ENCODE results near the gene ATXN10.

Gene ATXN10

DNA sequence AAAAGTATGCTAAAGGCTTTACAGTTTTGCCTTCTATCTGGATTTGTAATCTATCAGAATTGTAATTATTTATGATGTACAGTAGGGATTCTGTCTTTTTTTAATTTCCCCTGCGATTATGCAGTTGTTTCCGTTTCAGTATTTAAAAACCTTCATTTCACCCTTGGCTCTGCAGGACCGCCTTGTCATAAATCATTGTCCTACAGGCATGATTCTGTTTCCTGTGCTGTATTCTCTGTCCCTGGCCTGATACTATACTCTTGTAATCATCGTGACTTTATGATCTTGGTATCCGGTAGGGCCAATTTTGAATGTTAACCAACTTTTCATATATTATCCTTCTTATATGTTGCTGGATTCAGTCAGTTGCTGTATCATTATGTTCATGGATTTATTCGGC is 151.7 kb downstream of the ATXN10 start:
- no peak for DNase-seq (ENCODE audit: low read depth in 2 of 2)

DNA sequence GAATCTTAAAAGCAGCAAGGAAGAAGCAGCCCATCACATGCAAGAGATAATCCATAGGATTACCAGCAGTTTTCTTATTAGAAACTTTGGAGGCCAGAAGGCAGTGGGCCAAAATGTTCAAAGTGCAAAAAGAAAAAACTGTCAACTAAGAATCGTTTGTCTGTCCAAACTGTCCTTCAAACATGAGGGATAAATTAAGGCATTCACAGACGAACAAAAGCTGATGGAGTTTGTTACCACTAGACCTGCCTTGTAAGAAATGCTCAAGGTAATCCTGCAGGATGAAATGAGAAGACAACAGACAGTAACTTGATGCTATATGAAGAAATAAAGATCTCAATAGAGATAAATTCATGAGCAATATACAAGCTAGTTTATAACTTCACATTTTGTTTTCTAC is 154.9 kb downstream of the ATXN10 start:
- no peak for DNase-seq (ENCODE audit: low read depth in 2 of 2)

DNA sequence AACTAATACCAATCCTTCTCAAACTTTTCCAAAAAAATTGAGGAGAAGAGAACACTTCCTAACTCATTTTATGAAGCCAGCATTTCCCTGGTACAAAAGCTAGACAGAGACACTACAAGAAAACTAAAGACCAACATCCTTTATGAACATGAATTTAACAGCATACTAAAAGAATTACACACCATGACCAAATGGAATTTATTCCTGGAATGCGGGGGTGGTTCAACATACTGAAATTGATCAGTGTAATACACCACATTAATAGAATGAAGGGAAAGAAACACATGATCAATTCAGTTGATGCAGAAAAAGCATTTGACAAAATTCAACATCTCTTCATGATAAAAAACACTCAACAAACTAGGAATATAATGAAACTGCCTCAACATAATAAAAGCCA is 157.2 kb downstream of the ATXN10 start:
- no peak for DNase-seq (ENCODE audit: low read depth in 2 of 2)

DNA sequence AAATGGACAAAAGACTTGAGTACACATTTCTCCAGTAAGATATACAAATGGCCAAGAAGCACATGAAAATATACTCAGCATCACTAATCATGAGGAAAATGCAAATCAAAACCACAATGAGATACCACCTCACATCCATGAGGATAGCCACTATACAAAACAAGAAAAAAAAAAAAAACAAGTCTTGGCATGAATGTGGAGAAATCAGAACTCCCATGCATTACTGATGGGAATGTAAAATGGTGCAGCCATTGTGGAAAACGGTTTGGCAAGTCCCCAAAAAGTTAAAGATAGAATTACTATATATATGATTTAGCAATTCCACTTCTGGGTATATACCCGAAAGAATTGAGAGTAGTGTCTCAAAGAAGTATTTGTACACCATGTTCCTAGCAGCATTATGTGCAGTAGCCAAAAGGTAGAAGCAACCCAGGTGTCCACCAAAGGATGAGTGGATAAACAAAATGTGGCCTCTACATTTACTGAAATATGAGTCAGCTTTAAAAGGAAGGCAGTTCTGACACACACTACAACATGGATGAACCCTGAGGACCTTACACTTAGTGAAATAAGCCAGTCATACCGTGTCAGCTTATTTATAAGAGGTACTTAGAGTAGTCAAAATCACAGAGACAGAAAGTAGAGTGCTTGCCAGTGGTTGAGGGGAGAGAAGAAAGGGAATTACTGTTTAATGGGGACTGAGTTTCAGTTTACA is 159.1 kb downstream of the ATXN10 start:
- DNase-seq (ENCODE audit: low read depth in 2 of 2), result no peak

DNA sequence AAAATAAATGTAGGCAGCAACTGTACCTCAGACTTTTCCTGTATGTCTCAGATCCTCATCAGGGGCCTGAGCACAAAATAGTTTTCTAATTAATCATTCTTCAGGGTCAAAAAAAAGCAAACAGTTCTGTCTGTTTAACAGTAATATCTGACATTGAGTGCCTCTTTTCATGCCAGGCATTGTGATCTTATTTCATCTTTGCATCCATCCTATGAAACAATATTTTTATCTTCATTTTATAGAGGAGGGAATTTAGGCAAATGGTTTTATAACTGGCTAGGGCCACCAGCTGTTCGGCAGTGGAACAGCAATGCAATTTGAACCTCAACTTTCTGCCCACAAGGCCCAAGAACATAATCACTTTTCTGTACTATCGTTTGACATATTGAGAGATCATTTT is 159.8 kb downstream of the ATXN10 start:
- DNase-seq (ENCODE audit: low read depth in 2 of 2), result no peak

DNA sequence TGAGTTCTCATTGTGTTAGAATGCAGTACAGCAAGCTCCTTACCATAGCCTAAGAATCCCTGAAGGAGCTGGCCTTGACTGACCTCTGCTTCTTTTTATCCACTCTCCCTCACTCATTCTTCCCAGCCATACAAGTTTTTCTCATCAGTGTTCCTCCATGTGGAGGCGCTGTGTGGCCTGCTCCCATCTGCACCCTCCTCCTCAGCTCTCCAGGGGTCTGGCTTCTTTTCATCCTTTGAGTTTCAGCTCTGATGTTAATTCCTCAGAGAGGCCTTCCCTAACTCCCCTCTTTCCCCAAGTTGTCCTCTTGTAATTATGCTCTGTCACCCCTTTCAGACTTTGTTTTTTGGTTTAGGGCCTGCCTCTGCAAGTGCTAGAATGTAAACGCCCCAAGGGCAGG is 160.5 kb downstream of the ATXN10 start:
- DNase-seq (ENCODE audit: low read depth in 2 of 2), result no peak

DNA sequence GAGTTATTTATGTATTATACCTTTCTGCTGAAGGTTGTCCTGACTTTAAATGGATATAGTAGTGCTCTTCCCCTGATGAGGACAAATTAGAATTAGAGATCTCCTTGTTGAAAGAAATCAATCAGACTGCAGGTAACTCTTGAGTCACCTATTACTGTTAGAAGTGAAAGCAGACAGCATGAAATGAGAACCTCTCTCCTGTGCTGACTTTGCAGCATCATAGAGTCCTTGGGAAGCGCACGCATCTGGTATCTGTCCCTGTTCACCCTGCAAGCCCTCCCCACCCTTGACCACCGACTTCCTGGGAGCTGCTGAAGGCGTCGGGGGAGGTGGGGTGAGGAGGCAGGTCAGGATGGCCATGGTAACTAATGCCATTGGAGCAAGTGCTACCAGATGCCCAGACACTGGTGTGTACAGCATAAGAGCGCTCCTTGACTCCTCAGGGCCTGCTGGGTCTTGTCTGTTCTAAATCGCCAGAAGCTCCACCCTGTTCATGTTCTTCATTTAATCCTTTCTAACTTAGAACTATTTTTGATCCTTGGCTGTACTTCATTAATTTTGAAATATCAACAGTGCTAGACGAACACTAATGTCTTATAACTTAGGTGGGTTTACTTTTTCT is 161.4 kb downstream of the ATXN10 start:
- DNase-seq (ENCODE audit: low read depth in 2 of 2), result no peak

DNA sequence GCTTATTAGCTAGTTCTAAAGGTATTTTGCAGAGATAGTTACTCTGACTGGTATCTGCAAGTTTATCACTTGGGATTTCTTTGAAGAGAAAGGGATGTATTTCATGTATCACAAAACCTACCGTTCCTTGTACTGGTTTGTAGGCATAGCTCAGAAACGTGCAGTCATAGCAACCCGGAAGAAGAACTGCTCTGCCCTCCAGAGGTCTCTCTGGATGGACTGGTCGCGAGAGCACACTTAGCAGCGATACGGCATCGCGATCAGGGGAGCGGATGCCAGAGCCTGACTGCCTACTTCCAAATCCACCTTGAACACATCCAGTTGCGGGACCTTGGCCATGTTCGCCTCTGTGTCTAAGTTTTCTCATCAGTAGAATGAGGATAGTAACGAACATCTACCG is 162.0 kb downstream of the ATXN10 start:
- no peak for DNase-seq (ENCODE audit: low read depth in 2 of 2)

DNA sequence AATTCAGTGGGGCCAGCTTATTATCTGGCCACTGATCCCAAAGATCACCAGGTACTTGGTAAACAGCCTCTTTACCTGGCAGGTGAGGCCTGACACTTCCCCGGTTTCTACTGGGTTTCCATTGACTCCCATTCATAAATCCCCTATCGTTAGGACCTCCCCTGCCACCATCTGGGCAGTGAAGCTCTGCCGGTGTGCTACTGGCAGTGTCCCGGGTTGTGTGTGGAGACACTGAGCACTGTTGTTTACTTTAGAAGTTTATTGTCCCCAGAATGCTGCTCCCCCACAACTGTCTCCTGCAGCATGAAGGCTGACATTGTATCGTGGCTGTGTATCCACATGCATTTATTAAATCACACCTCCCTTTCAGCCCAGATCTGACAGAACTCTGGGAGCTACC is 162.6 kb downstream of the ATXN10 start:
- no peak for DNase-seq (ENCODE audit: low read depth in 2 of 2)

DNA sequence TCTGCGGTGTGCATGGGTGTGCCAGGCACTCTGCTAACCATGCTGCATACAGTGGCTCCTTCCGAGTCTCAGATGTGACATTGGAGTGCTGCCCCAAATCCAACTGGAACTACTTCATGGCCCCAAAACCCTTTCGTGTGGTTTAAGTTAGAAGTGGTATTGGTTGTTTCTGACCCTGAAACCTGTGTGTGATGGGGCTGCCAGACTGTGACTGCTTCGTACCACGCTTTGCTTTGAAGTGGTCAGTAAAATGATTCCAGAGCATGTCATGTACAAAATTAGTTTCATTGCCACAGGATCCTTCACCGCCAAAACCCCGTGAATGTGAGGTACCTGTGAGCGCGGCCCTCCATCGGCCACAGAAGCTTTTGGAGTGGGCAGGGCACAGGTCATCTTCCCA is 163.2 kb downstream of the ATXN10 start:
- no peak for DNase-seq (ENCODE audit: low read depth in 2 of 2)

DNA sequence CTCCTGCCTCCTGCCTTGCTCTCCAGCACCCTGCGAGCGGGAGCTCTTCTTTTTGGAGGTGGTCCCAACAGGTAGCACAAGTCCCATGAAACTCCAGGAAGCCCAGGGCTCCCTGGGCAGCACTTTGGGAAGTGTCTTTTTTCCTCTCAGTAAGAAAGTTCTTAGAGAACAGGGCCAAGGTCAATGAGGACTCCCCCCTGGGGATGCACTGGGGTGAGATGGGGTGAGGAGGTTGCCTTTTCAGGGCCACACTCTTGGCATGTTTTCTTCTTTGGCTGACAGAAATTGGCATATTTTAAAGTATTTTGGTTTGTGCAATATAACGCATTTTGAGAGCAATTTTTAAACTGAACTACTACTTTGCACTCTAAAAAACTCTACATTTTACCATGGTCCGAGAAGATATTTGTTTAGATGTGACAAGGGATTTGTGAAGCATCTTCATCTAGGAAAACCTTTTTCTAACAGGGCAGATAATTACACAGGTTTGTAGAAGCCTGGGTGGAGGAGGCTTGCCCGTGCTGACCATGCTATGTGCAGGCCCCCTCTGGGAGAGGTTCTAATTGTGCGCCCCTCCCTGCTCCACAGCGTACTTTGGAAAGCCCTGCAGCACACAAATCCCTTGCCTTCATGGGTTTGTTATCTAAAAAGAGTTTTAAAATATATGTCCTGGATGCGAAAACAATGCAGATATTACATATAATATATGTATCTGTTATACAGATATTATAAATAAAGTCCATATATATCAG is 165.0 kb downstream of the ATXN10 start:
- DNase-seq (ENCODE audit: low read depth in 2 of 2), result no peak

DNA sequence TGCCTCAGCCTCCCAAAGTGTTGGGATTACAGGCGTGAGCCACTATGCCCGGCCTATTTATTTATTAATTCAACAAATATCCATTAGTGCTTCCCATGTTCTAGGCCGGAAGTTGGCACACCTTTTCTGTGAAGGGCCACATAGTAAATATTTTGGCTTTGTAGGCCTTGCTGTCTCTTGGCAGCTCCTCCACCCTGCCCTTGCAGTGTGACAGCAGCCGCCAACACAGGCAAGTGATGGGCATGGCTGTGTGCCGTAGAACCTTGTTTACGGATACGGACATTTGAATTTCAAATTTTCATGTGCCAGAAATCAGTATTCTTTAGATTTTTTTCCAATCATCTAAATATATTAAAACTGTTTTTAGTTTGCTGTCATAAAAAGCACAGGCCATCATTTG is 165.9 kb downstream of the ATXN10 start:
- DNase-seq (ENCODE audit: low read depth in 2 of 2), result no peak

DNA sequence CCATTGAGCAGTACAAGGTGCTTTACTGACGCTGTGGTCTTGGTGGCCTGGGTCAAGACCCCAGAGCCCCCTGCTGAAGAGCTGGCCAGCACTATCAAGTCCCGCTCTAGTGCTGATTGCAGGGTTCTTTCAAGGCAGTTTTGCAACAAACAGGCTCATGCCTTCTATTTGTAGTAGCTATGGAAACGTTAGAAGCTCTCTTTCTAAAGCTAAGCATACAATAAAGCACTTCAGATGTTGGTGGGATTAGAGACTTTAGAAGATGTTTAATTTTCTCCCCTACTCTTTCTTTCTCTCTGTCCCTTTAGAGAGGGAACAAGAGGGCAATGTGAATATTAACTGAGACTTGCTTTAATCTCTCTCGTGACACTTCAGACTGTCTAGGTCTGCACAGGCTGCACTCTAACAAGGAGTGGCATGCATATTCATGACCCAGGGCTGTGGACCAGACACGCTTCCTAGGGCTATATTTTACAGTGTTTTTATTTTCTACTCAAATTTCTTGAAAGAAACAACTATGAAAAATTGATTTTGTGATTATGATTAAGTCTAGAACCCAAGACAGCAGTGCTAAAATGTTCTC is 166.8 kb downstream of the ATXN10 start:
- DNase-seq (ENCODE audit: low read depth in 2 of 2), result no peak

DNA sequence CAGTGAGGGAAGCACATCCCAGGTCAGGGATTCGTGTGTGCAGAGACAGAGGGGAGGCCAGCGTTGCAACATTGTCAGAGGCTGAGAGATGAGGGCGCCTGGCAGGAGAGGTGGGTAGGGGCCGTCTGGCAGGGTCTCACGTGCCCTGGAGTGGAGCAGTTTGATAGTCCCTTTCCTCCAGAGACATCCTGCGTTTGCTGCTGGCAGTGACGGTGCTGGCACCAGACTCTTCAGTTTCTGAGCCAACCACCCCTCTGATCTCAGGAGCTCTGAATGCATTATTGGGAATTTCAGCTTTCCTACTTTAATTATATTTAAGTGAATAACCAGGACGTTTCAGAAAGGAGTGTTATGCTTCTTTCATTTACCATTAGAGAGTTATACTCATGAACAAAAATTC is 168.8 kb downstream of the ATXN10 start:
- no peak for DNase-seq (ENCODE audit: low read depth in 2 of 2)

DNA sequence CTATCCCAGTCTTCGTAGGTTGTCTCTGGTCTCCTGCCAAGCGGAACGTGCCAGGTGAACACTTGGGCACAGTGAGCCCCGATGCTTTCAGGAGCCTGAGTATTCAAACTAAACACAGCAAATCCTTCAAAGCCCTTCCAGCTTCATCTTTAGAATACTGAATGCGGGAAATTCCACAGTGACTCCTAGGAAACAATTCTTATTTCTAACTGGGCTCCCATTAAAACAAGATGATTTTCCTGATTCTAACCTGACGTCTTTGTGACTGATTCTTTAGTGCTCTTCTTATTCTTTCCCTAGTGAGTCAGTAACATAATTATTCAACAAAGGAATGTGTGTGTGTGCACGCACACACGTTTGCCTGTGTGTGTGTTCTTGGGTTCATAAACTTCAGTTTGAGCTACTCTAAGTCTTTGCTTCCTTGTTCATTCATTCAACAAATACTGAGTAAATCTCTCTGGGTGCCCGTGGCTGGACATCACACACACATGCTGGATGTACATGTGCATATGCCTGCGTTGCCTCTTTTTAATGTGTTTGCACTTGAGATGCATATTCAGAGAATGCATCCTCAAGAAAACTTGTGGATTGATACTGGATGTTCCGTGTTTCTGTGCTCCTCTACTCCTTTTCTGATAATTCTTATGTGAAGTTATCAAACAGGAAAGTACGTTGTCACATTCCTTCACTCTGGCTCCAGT is 170.8 kb downstream of the ATXN10 start:
- DNase-seq (ENCODE audit: low read depth in 2 of 2), result no peak

DNA sequence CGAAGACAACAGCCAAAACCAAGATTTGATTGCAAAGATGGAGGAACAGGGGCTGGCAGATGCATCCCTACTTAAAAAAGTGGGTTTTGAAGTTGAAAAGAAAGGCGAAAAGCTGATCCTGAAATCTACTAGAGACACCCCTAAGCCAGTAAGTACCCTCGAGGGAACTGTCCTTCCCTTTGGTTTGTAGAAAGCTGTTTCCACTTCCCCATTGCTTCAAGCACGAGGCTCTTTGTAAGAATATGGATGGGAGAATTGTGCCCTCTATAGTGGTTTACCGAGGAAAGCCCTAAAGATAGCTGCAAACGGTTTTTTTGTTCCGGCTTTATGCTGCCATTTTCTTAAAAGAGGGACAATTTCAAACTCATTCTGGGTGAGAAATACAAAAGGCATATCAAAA is 171.4 kb downstream of the ATXN10 start:
- no peak for DNase-seq (ENCODE audit: low read depth in 2 of 2)

DNA sequence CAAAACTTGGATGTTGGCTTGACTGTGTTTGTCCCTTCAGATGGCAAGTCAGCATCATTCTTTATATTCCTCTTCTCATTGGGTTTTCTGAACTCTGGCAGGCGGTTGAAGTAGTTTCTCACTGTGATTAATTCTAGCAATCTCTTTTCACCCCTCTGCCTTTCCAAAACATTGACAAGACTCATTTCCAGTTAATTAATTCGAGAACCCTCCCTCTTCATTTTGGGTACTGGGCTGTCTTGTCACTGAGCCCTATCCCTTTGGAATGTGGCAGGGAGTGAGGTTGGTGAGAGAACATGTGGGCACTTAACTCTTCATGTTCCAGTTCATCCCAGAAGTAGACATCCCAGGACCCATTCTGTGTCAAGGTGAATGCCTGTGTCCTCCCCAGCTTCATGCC is 172.4 kb downstream of the ATXN10 start:
- no peak for DNase-seq (ENCODE audit: low read depth in 2 of 2)

DNA sequence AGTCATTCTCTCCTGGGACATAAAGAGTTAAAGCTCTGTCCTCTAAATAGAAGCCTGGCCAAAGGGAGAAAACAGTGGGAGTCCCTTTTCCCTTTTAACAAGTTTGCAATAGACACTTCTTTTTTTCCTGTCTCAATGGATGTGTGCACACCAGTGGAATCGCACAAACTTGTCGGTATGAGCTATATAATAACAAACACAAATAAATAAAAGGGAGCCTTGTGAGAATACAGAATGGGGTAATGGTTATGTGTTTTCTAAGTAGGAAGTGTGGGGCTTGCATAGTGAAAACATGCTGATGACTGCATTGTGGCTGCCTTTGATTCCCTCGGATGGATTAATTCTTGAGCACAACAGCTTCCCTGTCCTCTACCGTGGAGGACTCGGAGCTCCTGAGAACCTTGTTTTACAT is 173.4 kb downstream of the ATXN10 start:
- DNase-seq (ENCODE audit: low read depth in 2 of 2), result no peak

DNA sequence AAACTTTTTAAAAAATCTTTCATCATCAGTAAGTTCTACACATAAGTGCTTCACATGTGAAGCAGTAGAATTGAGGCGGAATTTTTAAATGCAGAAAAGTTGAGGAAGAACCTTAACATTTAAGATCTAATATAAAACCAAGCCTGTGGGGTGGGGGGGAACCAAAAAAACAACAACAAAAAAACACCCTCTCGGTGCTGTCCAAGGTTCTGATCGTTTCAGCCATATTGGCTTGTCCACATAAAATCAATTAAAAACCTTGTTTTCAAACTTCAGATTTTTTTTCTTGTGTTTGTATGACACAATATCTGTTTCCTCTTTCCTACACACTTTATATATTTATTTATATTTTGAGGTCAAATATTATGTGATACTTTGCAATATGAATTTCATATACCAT is 175.3 kb downstream of the ATXN10 start:
- DNase-seq (ENCODE audit: low read depth in 2 of 2), result no peak

DNA sequence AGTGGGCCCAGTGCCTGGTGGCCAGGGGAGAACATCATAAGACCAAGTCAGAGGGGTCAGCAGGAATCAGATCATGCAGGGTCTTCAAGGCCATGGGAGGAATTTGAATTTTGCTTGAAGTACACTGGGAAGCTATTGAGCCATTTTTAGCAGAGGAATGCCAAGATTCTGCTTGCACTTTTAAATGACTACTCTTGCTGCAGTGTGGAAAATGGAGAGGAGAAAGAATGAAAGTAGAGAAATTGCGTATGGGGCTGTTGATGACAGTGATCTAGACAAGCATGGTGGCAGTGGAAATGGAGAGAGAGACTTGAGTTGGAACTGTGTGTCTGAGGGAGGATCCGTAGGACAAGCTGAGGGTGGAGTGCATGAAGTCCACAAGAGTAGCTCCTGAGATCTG is 177.3 kb downstream of the ATXN10 start:
- DNase-seq (ENCODE audit: low read depth in 2 of 2), result no peak

DNA sequence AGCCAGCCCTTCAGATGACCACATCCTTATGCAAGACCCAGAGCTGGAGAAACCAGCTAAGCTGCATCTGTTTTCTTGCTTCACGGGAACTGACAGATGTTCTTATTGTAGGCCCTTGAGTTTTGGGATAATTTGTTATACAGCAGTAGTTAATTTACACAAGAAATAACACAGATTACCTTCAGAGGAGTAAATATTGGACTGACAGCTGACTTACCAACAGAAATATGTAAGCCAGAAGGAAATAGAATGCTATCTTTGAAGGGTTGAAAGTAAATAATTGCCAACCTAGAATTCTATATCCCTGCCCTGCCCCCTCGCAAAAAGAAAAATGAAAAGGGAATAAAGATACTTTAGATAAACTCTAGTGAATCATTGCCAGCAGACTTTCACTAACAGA is 181.2 kb downstream of the ATXN10 start:
- no peak for DNase-seq (ENCODE audit: low read depth in 2 of 2)

DNA sequence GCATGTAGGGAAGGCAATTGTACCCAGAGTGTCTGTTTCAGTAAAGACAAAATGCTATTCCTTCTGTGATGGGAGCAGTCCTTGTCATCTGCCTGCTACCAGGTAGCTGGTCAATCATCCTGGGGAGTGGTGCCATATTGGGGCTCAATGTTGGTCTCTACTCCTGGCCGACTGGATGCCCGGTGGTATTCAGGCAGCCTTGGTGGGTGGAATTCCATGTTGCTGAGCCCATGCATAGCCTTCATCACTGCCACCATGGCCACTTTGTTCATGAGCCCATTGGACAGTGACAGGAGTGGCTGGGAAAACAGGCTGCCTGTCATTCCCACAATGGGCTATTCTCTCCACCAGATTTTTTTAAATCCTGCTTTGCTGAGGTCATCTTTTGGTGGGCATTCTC is 184.3 kb downstream of the ATXN10 start:
- no peak for DNase-seq (ENCODE audit: low read depth in 2 of 2)

Data from stimulated activated CD8-positive, alpha-beta memory T cell treated with anti-CD3 and anti-CD28 coated beads, Interleukin-15, amount 100 ng/mL, for 48 hours (primary cell).